DMS79 (cell line): ENCODE measurements around the gene CARD9.

Experiments used
- DNase-seq: peaks from one replicate; lab custom pipeline; 2025; lab: John Stamatoyannopoulos, UW

The CARD9 gene

DNA sequence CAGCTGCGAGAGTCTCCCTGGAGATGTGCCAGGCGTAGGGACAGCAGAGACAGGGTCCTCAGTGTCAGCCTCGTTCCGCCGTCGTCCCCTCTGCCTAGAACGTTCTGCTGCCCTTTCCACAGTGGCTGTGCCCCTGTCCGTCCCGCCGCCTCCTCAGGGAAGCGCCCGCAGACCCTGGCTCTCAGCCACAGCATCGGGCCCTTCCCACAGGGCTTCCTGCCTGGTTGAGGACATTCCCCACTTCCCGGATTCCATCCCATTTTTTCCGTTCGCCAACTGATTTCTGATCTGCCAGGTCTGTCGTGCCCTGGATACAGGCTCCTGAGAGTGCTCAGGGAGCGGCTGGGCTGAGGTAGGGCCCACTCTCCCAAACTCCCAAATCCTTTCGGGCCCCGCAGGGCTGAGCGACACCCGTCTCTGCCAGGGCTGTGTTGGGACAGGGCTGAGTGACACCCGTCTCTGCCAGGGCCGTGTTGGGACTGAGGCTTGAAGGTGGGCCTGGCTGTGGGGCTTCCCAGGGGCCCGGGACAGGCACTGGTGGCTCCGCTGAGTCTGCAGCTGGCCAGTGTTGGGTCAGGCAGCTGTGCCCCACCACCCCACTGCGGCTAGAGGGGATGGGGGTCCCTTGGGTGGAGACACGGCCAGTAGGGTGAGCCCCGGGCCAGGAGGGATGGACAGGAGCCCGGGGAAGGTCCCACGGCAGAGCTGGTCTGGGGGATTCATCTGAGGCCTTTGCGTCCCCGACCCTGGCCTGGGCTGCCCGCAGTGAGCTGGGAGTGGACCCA lies 25.8 kb downstream of the CARD9 start:
- no peak for DNase-seq

DNA sequence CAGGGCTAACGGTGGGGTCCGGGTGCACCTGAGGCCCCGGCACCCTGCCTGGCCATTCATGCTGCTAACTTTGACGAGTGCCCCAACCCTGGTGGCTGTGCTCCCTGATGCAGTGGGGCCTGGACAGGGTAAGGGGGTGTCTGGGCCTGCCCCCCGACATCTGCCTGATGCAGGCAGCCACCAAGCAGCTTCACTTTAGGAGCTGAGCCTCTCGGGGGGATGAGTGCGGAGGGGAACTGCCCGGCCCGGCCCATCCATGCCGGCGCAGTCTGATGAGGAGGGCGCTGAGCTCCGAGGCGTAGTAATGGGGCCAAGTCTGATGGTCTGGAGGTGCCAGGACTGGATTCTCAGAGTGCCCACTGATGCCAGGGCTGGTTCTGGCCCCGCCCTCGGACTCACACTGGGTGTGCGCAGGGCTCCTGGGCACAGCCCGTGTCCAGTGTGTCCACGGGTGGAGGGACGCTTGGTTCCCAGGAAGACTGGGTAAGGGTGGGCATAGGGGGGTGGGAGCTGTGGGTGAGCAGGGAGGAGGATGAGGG lies 26.5 kb downstream of the CARD9 start:
- no peak for DNase-seq

- DNase-seq, result no peak
These were observed 27.4 kb downstream of the CARD9 start for GRCh38 chr9:136346157-136346481.

GRCh38 chr9:136345281-136346156 lies 27.9 kb downstream of the CARD9 start:
- DNase-seq, result no peak

GRCh38 chr9:136344544-136345280 lies 28.8 kb downstream of the CARD9 start:
- no peak for DNase-seq

DNA sequence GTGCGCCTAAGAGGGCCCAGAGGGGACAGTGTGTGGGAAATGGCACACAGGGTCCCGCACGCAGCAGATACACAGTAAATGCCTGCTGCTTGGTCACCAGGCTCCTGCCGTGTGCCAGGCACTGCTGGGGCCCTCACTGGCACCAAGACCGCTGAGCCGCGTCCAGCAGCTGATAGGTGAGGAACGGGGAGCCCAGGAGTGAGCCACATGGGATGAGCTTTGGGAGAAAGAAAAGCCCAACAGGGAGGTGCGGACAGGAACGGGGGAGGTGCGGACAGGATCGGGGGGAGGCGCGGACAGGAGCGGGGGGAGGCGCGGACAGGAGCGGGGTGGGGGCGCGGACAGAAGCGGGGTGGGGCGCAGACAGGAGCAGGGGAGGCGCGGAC lies 29.6 kb downstream of the CARD9 start:
- no peak for DNase-seq

GRCh38 chr9:136343121-136343883 lies 30.2 kb downstream of the CARD9 start:
- no peak for DNase-seq

DNA sequence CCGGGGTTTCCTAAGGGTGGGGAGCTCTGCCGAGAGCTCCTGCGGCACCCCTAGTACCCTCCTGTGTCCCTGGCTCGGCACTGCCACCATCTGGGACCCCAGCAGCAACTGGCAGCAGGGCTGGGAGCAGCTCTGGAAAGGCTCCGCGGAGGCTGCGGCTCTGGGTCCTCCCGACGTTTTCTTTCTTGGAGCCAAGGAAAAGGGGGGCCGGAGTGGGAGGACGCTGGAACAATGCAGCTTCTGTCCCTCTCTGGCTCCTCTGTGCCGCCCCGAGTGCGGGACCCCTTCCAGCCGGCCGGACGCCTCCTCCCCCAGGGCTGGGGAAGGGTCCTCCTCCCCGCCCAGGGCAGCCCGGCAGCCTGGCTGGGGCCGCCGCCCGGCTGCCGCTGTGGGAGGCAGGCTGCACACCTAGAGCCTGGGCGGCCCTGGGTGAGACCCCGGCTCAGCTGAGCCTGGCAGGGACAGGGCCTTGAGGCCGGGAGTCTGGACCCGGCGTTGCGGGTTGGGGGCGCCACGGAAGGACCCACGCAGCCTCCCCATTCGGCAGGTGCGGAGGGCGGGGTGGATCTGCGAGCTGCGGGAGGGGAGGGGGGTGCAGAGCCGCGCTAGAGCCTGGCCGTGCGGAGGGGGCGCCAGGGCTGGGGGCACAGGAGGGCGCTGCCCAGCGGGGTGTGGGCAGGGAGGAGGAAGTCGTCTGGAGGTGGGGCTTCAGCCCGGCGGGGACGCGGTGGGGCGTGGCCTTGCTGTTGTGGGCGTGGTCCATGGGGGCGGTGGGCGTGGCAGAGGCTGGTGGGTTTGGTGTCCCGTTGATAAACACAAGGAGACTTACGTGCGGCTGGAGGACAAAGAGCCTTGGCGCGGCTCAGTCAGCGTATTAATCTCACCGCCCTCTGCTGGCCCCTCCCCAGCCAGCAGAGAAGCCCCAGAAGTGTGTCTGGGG lies 31.0 kb downstream of the CARD9 start:
- DNase-seq, result no peak

- DNase-seq, result no peak
These were observed 31.7 kb downstream of the CARD9 start for GRCh38 chr9:136341769-136342168.

DNA sequence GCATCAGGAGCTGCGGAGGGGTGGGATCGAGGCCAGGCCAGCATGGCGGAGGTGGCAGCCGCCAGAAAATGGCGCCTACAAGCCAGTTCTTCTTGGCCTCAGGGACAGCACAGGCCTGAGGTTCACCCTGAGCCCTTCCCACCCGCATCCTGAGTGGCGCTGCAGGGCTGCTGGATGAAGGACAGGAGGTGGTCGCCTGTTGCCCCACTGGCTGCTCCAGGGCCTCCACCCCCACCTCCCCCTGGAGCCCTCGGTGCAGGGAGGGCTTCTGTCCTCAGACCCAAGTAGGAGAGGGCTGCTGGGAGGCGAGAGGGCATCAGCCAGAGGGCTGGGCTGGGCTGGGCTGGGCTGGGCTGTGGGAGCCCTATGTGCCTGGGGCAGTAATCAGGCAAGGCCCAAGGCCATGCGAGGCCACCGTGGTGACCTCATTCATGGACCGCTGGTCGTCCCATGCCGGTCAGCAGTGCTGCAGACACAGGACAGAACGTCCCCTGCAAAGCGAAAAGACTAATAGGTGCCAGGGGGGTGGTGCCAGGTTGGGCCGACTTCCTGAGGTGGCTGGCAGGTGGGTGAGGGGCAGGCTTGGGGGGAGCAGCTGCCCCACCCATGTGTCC lies 32.3 kb downstream of the CARD9 start:
- no peak for DNase-seq

GRCh38 chr9:136340356-136341041 lies 33.0 kb downstream of the CARD9 start:
- DNase-seq, result no peak

- DNase-seq, result no peak
These were observed 33.5 kb downstream of the CARD9 start for GRCh38 chr9:136339958-136340310.

DNA sequence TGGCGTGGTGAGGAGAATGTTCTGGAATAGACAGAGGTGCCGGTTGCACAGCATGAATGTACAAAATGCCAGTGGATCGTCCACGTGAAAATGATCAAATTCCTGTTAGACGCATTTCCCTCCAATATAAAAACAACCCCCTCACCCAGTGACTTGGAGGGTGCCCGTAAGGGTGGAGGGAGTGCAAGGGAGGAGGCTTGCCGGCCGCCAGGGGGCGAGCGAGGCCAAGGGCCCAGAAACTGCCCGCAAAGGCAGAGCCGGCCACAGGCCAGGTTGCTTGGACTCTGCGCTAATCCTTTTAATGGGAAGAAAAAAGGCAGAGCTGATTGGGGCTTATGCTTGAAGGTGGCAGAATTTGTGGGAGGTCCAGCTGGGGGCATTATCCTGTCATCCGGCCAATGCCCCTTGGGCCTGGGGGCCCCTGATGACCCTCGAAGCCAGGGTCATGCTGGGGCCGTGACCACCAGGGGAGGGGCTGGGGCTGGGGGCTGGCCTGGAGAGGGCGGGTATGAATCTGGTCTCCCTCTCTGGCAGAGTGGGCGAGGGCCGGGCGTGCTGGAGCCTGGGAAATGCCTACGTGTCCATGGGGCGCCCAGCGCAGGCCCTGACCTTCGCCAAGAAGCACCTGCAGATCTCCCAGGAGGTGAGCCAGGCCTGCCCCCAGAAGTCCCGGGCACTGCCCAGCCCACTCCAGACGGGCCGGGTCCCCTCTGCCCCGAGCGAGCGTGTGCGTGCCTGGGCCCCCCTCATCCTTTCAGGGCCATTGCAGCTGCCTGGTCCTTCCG lies 34.1 kb downstream of the CARD9 start:
- no peak for DNase-seq

DNA sequence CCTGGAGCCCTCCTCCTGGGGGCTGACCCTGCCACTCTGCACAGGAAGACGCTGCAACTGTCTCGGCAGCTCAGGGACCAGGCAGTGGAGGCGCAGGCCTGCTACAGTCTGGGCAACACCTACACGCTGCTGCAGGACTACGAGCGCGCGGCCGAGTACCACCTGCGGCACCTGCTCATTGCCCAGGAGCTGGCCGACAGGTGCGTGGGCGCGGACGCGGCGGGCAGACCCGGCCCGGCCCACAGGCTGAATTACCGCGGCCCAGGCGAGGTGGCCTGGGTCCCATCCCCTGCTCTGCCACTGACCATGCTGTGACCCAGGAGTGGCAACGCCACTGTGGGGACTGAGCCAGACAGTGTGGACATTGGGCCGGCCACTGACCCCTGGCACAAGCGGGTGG lies 35.0 kb downstream of the CARD9 start:
- no peak for DNase-seq

DNA sequence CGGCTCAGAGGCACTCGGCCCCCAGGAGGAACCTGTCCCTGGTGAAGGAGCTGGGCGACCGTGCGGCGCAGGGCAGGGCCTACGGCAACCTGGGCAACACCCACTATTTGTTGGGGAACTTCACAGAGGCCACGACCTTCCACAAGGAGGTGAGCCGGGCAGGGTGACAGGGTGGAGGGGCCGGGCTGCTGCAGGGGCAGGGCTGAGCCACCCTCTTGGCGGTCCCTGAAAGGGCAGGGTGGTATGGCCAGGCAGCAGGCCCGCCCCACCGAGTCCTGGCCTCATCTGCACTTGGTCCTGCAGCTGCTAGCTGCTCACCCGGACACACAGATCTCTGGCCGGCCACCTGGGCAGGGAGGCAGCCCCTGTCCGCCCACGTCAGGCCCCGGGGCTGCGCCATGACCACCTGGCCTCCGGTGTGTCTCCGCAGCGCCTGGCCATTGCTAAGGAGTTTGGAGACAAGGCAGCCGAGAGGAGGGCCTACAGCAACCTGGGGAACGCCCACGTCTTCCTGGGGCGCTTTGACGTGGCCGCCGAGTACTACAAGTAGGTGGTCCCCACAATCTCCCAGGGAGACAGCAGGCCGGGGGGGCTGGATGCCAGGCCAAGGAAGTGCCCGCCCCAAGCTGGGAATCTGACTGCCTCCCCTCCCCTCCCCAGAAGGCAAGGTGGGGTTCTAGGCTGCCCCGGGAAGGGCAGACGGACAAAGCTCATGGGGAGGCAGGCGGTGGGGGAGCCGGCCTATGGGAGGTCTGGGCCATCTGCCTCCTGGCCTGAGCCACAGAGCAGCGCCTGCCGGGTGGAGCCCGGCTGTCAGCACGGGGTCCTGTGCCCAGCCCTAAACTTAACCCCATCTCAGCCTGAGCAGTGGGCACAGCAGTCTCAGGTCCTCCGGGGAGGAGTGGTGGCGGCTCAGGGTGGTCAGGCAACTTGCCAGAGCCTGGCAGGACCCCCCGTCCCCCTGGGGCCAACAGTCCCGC lies 35.8 kb downstream of the CARD9 start:
- no peak for DNase-seq

DNA sequence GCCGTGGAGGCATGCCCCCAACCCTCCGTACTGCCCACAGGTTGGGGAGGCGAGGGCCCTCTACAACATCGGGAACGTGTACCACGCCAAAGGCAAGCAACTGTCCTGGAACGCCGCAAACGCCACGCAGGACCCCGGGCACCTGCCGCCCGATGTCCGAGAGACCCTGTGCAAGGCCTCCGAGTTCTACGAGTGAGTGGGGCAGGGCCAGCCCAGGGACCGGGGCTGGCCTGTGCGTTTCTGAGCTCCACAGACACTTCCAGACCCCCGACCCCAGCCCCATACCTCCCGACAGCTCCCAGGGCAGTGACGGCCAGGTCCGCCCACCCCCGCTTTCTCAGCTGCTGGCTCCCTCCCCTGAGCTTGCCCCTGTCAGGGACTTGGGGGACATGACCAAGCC lies 36.6 kb downstream of the CARD9 start:
- DNase-seq, result no peak

DNA sequence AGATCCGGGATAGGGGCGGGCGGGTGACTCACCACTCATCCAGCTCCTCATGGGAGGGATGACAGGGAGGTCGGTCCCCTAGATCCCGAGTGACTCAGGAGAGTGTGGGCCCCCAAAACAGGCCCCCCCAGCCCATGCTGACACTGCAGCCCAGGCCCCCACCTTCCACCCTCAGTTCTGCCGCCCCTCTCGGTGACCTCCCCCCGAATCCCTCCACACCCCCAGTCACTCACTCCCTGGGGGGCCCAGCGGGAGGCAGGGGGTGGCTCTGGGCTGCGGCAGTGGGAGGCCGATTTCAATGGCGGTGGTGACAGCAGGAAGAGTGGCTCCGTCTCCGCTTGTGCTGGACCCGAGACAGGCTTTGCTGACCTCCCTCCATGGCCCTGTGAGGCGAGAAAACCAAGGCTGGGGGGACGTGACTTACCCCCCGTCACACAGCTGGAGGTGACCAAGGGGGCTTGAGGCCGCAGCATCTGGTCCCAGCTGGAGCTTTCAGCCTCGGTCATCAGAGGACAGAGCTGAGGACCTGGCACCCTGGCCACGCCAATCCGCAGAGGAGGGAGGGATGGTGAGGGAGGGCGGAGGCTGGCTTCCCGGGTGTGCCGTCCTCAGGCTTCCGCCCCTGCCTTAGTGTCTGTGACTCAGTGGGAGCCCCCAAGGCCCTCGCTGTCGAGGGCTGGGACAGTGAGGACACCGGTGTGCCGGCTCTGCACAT lies 37.2 kb downstream of the CARD9 start:
- no peak for DNase-seq
